ENCODE data around the gene GPR89A.
"Not testable (repeated sequence)": the region's sequence is repeated elsewhere in the genome, so short reads cannot be mapped to it uniquely, and the experiment has no call there.

Gene GPR89A

GRCh38 chr1:145607833-145608733 is at the start of gene GPR89A:
TSS of gene GPR89A (plus strand) at chr1:145607988. CDS start at chr1:145608134, 146 bp downstream.
- DNase-seq = peak; percentile 68

GRCh38 chr1:145586820-145587219 is 21.0 kb upstream of the GPR89A start:
- not testable (repeated sequence) for DNase-seq

GRCh38 chr1:145590806-145591205 is 17.0 kb upstream of the GPR89A start:
- not testable (repeated sequence) for DNase-seq

- not testable (repeated sequence) for DNase-seq
These were observed 15.4 kb upstream of the GPR89A start for GRCh38 chr1:145592347-145592746.

GRCh38 chr1:145595421-145595820 is 12.4 kb upstream of the GPR89A start:
- DNase-seq = not testable (repeated sequence)

- DNase-seq = not testable (repeated sequence)
These were observed 11.6 kb upstream of the GPR89A start for GRCh38 chr1:145596236-145596635.

- not testable (repeated sequence) for DNase-seq
These were observed 8.4 kb upstream of the GPR89A start for GRCh38 chr1:145599426-145599825.

- DNase-seq = no peak
These were observed 6.2 kb upstream of the GPR89A start for GRCh38 chr1:145601593-145601992.

- not testable (repeated sequence) for DNase-seq
These were observed 948 bp upstream of the GPR89A start for GRCh38 chr1:145606840-145607239.

GRCh38 chr1:145607289-145607688 is 499 bp upstream of the GPR89A start:
- DNase-seq = not testable (repeated sequence)

- not testable (repeated sequence) for DNase-seq
These were observed 3.0 kb downstream of the GPR89A start for GRCh38 chr1:145610744-145611143.

- not testable (repeated sequence) for DNase-seq
These were observed 12.3 kb downstream of the GPR89A start for GRCh38 chr1:145620073-145620472.

- DNase-seq = not testable (repeated sequence)
These were observed 14.4 kb downstream of the GPR89A start for GRCh38 chr1:145622177-145622576.

GRCh38 chr1:145636237-145636636 is 28.4 kb downstream of the GPR89A start:
- not testable (repeated sequence) for DNase-seq

GRCh38 chr1:145641886-145642285 is 34.1 kb downstream of the GPR89A start:
- not testable (repeated sequence) for DNase-seq

- not testable (repeated sequence) for DNase-seq
These were observed 36.2 kb downstream of the GPR89A start for GRCh38 chr1:145643990-145644389.

GRCh38 chr1:145656245-145656943 is 48.6 kb downstream of the GPR89A start:
- DNase-seq = not testable (repeated sequence)

- peak; percentile 39 for DNase-seq
These were observed 54.7 kb downstream of the GPR89A start for GRCh38 chr1:145662502-145662901.

- not testable (repeated sequence) for DNase-seq
These were observed 57.2 kb downstream of the GPR89A start for GRCh38 chr1:145665015-145665414.

GRCh38 chr1:145670995-145671745 is 63.4 kb downstream of the GPR89A start:
- not testable (repeated sequence) for DNase-seq

- not testable (repeated sequence) for DNase-seq
These were observed 65.4 kb downstream of the GPR89A start for GRCh38 chr1:145673217-145673616.

GRCh38 chr1:145684858-145685257 is 77.1 kb downstream of the GPR89A start:
- DNase-seq = not testable (repeated sequence)

GRCh38 chr1:145686078-145686477 is 78.3 kb downstream of the GPR89A start:
- DNase-seq = not testable (repeated sequence)

Data from NCI-H2081 treated with DMSO at 0.1 percent for 48 hours (cell line).